Lung (tissue), 4 donors: ENCODE measurements around the gene CBARP. TPM values are rescaled to one million over a fixed set of nuclear protein-coding genes. Genes with fewer than 3 reads are reported as not detected.

Experiments used
- polyA plus RNA-seq, 2 donors: library from polyadenylated mRNA; stranded (reverse); fragments of 200-250 nt; gene quantifications; one replicate each; pipeline ENCODE4 v1.2.1, GENCODE V29; 2013
- total RNA-seq, 2 donors: library from RNA; depleted of rRNA in 1 of 2; stranded (reverse); fragments of >200 nt in 1 of 2; gene quantifications; one replicate each; pipeline ENCODE4 v1.2.1, GENCODE V29; 2014 to 2021
- donor health status: Bipolar disorder and iron deficiency.
- donor health status: healthy.
- donor health status: DM: yes; HTN: yes; CAD: no.

Gene CBARP
- total and polyA plus RNA-seq, 4 donors, result 0.23 to 0.83 (median 0.59) TPM

Other genes with a start within 250 kb of the CBARP start
- 10 to 100 TPM in 1 of 2 donors, 1 to 10 TPM in 1; 2.6 to 11.6 TPM for gene GRIN3B, start 237.6 kb downstream of the CBARP start, total RNA-seq
- 1 to 10 TPM; 1.3 to 2.3 TPM for gene GRIN3B, start 237.6 kb downstream of the CBARP start, polyA plus RNA-seq
- gene TMEM259, start 216.9 kb downstream of the CBARP start, total RNA-seq, result 100 to 1,000 TPM in 1 of 2 donors, 10 to 100 TPM in 1; 61.1 to 195 TPM
- 100 to 1,000 TPM; 194 to 262 TPM for gene TMEM259, start 216.9 kb downstream of the CBARP start, polyA plus RNA-seq
- gene RNU6-2, start 216.5 kb downstream of the CBARP start, total RNA-seq, result not detected
- gene RNU6-2, start 216.5 kb downstream of the CBARP start, polyA plus RNA-seq, result not detected
- 100 to 1,000 TPM; 161 to 236 TPM for gene CNN2, start 211.4 kb downstream of the CBARP start, total RNA-seq
- 100 to 1,000 TPM; 162 to 198 TPM for gene CNN2, start 211.4 kb downstream of the CBARP start, polyA plus RNA-seq
- 10 to 100 TPM; 20.1 to 50.0 TPM for gene ABCA7, start 197.9 kb downstream of the CBARP start, total RNA-seq
- gene ABCA7, start 197.9 kb downstream of the CBARP start, polyA plus RNA-seq, result 10 to 100 TPM; 33.5 to 54.4 TPM
- 10 to 100 TPM; 23.8 to 86.4 TPM for gene ARHGAP45, start 170.8 kb downstream of the CBARP start, total RNA-seq
- 100 to 1,000 TPM in 1 of 2 donors, 10 to 100 TPM in 1; 75.4 to 117 TPM for gene ARHGAP45, start 170.8 kb downstream of the CBARP start, polyA plus RNA-seq
- gene POLR2E, start 142.6 kb downstream of the CBARP start, total RNA-seq, result 100 to 1,000 TPM in 1 of 2 donors, 10 to 100 TPM in 1; 78.4 to 188 TPM
- 100 to 1,000 TPM; 120 to 196 TPM for gene POLR2E, start 142.6 kb downstream of the CBARP start, polyA plus RNA-seq
- gene GPX4, start 134.0 kb downstream of the CBARP start, total RNA-seq, result 100 to 1,000 TPM in 1 of 2 donors, 10 to 100 TPM in 1; 91.6 to 365 TPM
- 1,000 to 10,000 TPM in 1 of 2 donors, 100 to 1,000 TPM in 1; 566 to 1,031 TPM for gene GPX4, start 134.0 kb downstream of the CBARP start, polyA plus RNA-seq
- gene SBNO2, start 63.7 kb downstream of the CBARP start, total RNA-seq, result 100 to 1,000 TPM in 1 of 2 donors, 10 to 100 TPM in 1; 45.6 to 128 TPM
- gene SBNO2, start 63.7 kb downstream of the CBARP start, polyA plus RNA-seq, result 100 to 1,000 TPM in 1 of 2 donors, 10 to 100 TPM in 1; 63.3 to 155 TPM
- 10 to 100 TPM; 51.0 to 58.3 TPM for gene STK11, start 32.2 kb downstream of the CBARP start, total RNA-seq
- gene STK11, start 32.2 kb downstream of the CBARP start, polyA plus RNA-seq, result 10 to 100 TPM; 43.1 to 59.8 TPM
- 100 to 1,000 TPM in 1 of 2 donors, 10 to 100 TPM in 1; 27.1 to 217 TPM for gene ATP5F1D, start 3.7 kb upstream of the CBARP start, total RNA-seq
- gene ATP5F1D, start 3.7 kb upstream of the CBARP start, polyA plus RNA-seq, result 100 to 1,000 TPM; 157 to 266 TPM
- 100 to 1,000 TPM in 1 of 2 donors, 10 to 100 TPM in 1; 39.7 to 185 TPM for gene MIDN, start 10.6 kb upstream of the CBARP start, total RNA-seq
- gene MIDN, start 10.6 kb upstream of the CBARP start, polyA plus RNA-seq, result 10 to 100 TPM; 49.3 to 68.0 TPM
- 100 to 1,000 TPM; 435 to 443 TPM for gene CIRBP, start 31.3 kb upstream of the CBARP start, total RNA-seq
- gene CIRBP, start 31.3 kb upstream of the CBARP start, polyA plus RNA-seq, result 100 to 1,000 TPM; 313 to 488 TPM
- 10 to 100 TPM; 17.5 to 66.5 TPM for gene FAM174C, start 37.5 kb upstream of the CBARP start, total RNA-seq
- 10 to 100 TPM; 72.3 to 89.3 TPM for gene FAM174C, start 37.5 kb upstream of the CBARP start, polyA plus RNA-seq
- under 1 TPM in 1 of 2 donors, not detected in 1; 0.37 TPM for gene EFNA2, start 47.9 kb upstream of the CBARP start, total RNA-seq
- gene EFNA2, start 47.9 kb upstream of the CBARP start, polyA plus RNA-seq, result not detected
- 100 to 1,000 TPM in 1 of 2 donors, 10 to 100 TPM in 1; 33.4 to 114 TPM for gene NDUFS7, start 145.9 kb upstream of the CBARP start, total RNA-seq
- gene NDUFS7, start 145.9 kb upstream of the CBARP start, polyA plus RNA-seq, result 100 to 1,000 TPM; 103 to 133 TPM
- gene GAMT, start 163.5 kb upstream of the CBARP start, total RNA-seq, result 1 to 10 TPM; 7.1 to 8.6 TPM
- gene GAMT, start 163.5 kb upstream of the CBARP start, polyA plus RNA-seq, result 1 to 10 TPM; 2.9 to 7.6 TPM
- gene DAZAP1, start 169.6 kb upstream of the CBARP start, total RNA-seq, result 100 to 1,000 TPM in 1 of 2 donors, 10 to 100 TPM in 1; 61.4 to 125 TPM
- gene DAZAP1, start 169.6 kb upstream of the CBARP start, polyA plus RNA-seq, result 10 to 100 TPM; 77.3 to 82.8 TPM
- 1,000 to 10,000 TPM in 1 of 2 donors, 100 to 1,000 TPM in 1; 574 to 1,157 TPM for gene RPS15, start 200.4 kb upstream of the CBARP start, total RNA-seq
- 1,000 to 10,000 TPM; 2,710 to 2,993 TPM for gene RPS15, start 200.4 kb upstream of the CBARP start, polyA plus RNA-seq
- under 1 TPM; 0.15 to 0.37 TPM for gene APC2, start 212.1 kb upstream of the CBARP start, total RNA-seq
- gene APC2, start 212.1 kb upstream of the CBARP start, polyA plus RNA-seq, result under 1 TPM; 0.01 to 0.04 TPM
- 10 to 100 TPM; 24.1 to 35.8 TPM for gene C19orf25, start 241.2 kb upstream of the CBARP start, total RNA-seq
- 10 to 100 TPM; 33.3 to 42.6 TPM for gene C19orf25, start 241.2 kb upstream of the CBARP start, polyA plus RNA-seq